ENCODE measurements around the gene PRRG1.
"Not testable (repeated sequence)": the region's sequence is repeated elsewhere in the genome, so short reads cannot be mapped to it uniquely, and the experiment has no call there.

PRRG1 gene

GRCh38 chrX:37378830-37379229, 29.7 kb downstream of the PRRG1 start:
- DNase-seq (ENCODE audit: low spot score), result no peak

DNA sequence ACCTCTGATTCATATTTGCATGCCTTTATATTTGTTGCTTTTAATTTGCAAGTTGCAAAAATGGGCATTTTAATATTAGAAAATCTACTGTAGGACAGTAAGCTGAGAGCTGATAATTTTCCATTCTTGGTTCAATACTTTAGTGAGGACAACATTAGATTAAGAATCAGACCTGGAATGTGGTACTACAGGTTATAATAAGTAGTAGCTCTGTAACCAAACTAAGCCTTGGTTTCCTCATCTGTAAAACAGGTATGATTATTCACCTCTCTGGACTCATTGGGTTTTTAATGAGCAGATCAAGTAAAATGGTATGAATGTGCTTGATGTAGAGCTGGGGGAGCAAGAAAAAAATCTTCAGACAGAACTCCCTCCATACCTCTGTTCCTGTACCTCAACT, 31.1 kb downstream of the PRRG1 start:
- DNase-seq (ENCODE audit: low spot score), result no peak

- peak; percentile 3 for DNase-seq (ENCODE audit: low spot score)
These were observed 31.8 kb downstream of the PRRG1 start for GRCh38 chrX:37380924-37381323.

DNA sequence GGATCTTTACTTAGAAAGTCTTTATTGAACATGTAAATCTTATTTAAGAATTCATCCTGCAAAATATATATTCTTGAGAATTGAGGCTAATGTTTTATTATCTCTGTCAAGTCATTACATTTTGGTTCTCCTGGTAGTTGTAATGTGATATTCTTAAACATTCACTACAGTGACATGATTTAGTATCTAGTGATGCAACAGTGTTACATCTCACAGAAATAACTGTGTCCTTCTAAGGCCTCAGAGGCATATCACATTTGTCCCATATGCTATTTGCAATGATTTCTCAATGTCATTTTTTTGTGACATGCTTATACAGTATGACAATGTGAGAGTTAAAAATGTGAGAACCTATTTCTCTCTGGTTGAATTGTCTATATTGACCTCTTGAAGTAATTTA, 34.1 kb downstream of the PRRG1 start:
- no peak for DNase-seq (ENCODE audit: low spot score)

DNA sequence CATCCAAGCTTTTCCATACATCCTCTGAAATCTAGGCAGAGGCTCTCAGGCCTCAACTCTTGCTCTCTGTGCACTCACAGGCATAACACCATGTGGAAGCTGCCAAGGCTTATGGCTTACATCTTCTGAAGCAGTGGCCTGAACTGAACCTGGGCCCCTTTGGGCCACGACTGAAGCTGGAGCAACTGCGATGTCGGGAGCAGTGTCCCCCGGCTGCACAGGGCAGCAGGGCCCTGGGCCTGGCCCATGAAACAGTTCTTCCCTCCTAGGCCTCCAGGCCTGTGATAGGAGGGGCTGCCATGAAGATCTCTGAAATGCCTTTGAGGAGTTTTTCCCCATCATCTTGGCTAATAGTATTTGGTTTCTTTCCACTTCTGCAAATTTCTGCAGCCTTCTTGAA, 39.2 kb downstream of the PRRG1 start:
- DNase-seq (ENCODE audit: low spot score), result no peak

DNA sequence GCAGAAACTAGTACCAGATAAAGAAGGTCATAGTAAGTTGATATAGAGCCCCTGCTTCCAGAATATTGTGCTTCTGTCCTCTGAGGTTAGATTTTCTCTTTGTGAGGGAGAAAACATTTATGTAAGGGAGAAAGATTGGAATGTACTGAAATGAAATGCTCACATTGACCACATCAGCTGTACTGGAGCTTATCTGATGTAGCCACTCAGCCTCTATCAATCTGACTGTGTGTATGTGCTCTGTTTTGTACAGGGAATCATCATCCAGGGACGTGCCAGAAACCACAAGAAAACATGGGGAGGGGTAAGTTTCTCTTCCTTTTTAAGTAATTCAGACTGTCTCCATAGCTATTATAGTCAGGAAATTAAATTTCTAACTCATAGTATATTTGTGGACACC, 56.8 kb downstream of the PRRG1 start:
- no peak for DNase-seq (ENCODE audit: low spot score)

DNA sequence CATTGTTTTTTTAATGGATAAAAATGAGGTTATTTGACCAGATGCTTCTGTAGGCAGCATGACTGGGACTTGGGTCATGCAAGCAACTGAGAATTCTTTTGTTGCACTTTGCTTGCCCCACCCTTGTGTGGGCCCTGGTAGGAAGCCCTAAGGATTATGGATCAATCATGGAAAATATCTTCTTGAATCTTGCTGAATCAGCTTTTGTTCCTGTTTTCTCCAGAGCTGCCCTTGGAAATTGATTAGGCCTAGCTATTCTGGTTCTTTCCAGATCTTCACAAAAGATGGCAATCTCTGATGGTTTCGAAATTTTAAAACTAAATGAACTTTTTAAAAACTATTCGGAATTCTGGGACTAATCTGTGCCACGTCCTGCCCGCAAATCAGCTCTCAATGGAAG, 58.6 kb downstream of the PRRG1 start:
- no peak for DNase-seq (ENCODE audit: low spot score)

DNA sequence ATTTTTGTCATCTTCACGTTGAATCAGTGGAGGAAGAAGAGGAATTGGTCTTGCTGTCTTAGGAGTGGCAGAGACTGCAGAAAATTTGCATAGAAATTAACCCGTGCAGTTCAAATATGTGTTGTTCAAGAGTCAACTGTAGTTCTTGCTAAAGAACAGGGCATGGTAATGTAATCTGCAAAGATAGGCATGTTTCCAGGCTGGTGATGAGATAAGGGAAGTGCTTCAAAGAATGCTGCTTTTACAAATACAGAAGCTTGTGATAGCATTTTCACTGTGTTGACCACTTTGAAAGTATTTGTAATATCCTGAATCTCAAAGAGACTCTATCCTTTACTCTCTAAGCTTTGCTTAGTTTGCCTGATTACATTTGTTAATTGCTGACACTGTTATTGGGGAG, 60.1 kb downstream of the PRRG1 start:
- DNase-seq (ENCODE audit: low spot score), result no peak

DNA sequence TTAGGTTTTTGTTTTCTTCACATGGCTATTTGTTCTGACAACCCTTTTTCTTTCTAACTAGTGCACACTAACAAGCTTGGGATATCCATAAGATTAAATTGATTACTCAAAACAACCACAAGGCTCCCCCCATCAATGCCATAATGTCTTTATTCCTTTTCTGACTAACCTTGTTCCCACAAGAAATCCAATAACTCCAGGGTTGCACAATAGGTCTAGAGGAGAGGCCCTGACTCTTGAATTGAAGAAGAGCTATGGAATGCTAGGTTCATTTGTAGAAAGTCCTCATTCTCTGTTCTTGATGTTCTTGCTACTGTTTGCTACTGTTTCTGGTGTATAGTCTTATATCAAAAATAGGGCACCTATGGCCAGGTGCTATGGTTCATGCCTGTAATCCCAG, 71.0 kb downstream of the PRRG1 start:
- no peak for DNase-seq (ENCODE audit: low spot score)

DNA sequence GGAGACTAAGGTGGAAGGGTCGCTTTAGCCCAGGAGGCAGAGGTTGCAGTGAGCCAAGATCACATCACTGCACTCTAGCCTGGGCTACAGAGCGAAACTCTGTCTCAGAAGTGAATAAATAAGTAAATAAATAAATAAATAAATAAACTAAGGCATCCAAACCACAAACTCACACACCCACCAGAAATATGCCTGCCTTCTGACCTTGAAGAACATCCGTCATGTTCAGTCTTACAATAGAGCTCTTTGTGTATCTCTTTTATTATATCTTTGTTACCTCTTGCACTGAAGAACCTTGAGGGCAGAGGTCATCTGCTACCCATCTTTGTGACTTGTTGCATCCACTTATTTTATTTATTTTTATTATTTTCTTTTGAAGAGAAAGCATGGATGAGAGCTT, 71.6 kb downstream of the PRRG1 start:
- no peak for DNase-seq (ENCODE audit: low spot score)

DNA sequence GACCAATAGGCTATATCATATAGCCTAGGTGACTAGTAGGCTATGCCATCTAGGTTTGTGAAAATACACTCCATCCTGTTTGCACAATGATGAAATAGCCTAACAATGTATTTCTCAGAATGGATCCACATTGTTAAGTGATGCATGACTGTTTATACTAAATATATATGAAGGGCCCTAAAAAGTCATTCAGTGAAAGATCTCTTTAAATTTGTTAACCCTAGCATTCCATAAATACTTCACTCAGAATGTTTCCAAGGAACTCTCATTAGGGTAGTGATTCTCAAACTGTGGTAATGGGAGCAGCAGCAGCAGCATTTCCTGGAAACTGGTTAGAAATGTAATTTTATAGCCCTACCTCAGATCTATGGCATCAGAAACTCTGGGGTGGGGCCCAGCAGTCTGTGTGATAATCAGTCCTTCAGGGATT, 74.9 kb downstream of the PRRG1 start:
- DNase-seq (ENCODE audit: low spot score), result no peak

GRCh38 chrX:37425370-37425769, 76.2 kb downstream of the PRRG1 start:
- DNase-seq (ENCODE audit: low spot score), result no peak

DNA sequence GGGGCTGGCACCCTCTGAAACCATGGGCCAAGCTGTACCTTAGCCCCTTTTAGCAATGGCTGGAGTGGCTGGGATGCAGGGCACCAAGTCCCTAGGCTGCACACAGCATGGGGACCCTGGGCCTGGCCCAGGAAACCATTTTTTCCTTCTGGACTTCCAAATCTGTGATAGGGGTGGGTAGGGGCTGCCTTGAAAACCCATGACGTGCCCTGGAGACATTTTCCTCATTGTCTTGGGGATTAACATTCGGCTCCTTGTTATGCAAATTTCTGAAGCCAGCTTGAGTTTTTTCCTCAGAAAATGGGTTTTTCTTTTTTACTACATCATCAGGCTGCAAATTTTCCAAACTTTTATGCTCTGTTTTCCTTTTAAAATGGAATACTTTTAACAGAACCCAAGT, 79.8 kb downstream of the PRRG1 start:
- not testable (repeated sequence) for DNase-seq (ENCODE audit: low spot score)

DNA sequence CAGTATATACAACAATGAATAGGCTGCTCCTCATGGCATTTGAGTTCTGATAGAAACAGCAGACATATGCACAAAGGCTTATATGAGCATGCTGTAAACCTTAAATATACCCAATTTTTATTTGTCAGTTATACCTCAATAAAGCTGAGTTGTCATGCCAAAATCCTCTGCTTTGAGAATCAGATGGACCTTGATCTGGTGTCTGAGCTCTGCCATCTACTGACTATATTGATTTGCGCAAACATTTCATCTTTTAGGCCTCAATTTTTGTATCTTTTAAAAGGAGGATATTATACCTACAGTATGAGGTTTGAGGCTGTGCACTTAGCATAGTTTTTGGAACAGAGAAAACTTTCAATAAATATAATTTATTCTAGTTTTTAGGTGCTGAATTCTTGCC, 85.2 kb downstream of the PRRG1 start:
- DNase-seq (ENCODE audit: low spot score), result no peak

GRCh38 chrX:37437160-37437559, 88.0 kb downstream of the PRRG1 start:
- DNase-seq (ENCODE audit: low spot score), result no peak

DNA sequence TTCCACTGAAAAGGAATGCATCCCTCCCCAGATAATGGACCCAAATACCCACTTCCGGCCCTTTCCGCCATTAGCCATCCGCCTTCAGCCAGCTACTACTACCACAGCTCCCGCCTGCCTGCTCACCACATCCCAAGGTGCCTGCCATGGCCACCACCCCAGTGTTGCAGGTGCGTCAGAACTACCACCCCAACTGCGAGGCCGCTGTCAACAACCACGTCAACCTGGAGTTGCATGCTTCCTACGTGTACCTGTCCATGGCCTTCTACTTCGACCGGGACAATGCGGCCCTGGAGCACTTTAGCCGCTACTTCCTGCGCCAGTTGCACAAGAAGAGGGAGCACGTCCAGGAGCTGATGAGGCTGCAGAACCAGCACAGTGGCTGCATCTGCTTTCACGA, 92.2 kb downstream of the PRRG1 start:
- no peak for DNase-seq (ENCODE audit: low spot score)

DNA sequence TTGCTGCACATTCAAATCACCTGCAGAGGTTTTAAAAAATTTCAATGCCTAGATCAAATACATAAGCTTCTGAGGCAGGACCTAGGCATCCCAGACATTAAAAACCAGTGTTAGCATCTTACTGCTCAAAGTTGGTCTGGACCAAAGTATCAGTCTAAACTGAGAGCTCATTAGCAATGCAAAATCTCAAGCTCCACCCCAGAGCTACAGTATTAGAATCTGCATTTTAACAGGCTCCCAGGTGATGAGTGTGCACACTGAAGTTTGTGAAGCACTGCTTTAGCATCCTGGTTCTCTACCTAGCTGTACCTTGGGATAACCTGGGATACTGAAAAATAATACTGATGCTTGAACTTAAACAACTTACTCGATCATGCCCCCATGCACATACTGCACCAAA, 96.0 kb downstream of the PRRG1 start:
- no peak for DNase-seq (ENCODE audit: low spot score)

- no peak for DNase-seq (ENCODE audit: low spot score)
These were observed 104.7 kb downstream of the PRRG1 start for GRCh38 chrX:37453821-37454220.

DNA sequence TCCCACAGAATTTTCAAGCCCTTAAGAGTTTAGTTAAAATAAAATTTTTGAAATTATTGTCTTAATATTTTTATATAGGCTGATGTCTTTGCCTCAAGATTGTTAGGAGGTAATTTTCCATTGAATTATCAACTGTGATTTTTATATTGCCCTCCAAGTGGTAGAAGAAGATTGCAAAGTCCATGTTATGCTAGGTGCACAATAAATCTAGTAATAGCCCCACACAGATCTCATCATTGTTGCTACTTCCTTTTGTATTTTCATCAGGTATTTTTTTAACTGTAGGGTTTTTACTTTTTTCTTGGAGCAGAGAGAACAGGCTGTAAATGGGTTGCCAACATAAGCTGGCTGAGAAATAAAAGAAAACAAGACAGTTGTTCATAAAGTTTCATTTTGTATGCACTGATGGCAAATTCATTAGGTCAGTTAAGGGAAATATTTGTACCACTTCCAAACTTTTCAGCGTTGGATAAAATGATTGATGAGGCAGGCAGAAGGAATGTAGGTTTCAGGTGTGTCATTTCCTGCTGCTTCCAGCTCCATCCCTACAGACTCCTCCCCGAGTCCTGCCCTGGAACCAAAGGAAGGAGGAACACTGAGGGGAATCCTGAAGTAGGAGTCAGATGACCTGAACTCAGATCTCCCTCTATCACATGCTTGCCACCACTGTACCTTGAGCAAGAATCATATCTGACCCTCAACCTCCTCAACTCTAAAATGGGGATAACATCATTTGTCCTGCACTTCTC, 105.5 kb downstream of the PRRG1 start:
- peak; percentile 8 for DNase-seq (ENCODE audit: low spot score)

DNA sequence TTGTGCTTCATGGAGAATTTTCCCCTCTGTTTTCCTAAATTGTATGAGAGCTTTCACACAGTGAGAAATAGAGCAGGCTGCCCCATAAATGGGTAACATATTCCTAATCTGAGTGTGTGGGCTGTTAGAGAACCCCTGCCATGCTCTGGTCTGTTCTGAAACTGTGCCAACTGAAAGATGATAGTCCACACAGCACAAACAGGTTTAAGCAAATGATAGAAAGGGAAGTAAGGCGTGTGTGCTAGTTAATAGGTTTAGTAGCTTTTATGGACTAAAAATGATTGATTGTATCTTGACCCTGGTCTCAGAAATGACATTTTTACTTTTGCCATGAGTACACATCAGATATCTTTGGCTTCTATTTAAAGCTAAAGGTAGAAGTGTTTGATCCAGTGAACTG, 106.2 kb downstream of the PRRG1 start:
- no peak for DNase-seq (ENCODE audit: low spot score)

GRCh38 chrX:37460285-37460684, 111.1 kb downstream of the PRRG1 start:
- DNase-seq (ENCODE audit: low spot score), result not testable (repeated sequence)

GRCh38 chrX:37462346-37462745, 113.2 kb downstream of the PRRG1 start:
- no peak for DNase-seq (ENCODE audit: low spot score)

- no peak for DNase-seq (ENCODE audit: low spot score)
These were observed 119.1 kb downstream of the PRRG1 start for GRCh38 chrX:37468124-37468739.

DNA sequence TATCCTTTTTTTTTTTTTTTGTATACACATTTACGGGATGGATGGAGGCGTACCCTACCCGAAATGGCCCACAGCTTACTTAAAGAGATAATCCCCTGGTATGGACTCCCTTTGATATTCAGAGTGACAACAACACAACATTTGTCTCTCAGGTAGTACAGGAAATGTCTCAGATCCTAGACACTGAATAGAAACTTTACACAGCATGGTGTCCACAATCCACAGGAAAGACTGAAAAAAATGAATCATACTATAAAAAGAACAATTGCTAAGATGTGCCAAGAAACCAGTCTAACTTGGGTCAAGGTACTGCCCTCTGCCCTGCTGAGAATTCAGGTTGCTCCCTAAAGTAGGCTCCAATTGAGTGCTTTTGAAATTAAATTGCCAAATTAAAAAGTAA, 121.5 kb downstream of the PRRG1 start:
- DNase-seq (ENCODE audit: low spot score), result no peak

Measured in AG08395 (cell line).